Measurements from ENCODE around the gene TBC1D16. TPM values are rescaled to one million over a fixed set of nuclear protein-coding genes. Genes with fewer than 3 reads are reported as not detected.

TBC1D16 gene
- total RNA-seq, 1 experiment from 2014 or later, result 85.8 TPM

DNA sequence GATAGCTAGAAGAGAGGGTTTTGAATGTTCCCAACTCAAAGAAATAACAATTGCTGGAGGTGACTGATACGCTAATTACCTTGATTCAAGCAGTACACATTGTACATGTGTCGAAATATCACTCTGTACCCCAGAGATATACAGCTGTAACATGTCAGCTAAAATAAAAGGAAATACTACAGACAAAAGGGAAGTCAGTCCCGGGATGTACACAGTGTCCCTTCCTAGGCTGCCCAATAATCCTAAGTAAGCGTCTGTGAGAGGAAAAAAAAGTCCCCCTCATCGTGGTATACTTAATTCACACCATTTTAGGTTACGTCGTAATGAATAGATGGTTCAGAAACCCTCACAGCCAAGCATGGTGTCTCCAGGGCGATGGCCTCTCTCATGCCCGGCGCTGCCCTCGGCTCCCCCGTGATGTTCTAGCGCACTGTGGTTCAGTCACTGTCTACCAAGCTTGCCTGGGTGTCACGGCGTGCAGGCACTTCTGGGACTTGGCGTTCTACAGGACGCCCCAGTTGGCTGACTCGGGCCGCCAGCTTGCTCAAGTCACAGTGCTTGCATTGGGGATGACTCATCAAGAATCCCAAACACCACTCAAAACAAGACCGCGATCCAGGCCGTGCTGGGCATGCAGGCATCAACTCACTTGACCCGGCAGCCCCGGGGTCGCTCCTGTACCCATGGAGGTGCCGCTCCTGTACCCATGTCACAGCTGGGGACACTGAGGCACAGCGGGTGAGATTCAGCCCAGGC lies 28.3 kb upstream of the TBC1D16 start:
- WGBS (ENCODE audit: extremely low coverage, insufficient read length, low lambda C conversion rate), result no CpG with 5 or more reads among the region's 27 CpGs
- H3K4ac ChIP-seq (ENCODE audit: low read depth, low read length), result no peak overlapping the region
- no peaks in the 10 kb centered on the region for H3K79me2 ChIP-seq (ENCODE audit: insufficient read depth, low read length)
- no peaks in the 10 kb centered on the region for H3K9me3 ChIP-seq (ENCODE audit: control insufficient read depth, low read depth, low read length)
- no peaks in the 10 kb centered on the region; the same call in 1 of the 2 replicates for H3K4me1 ChIP-seq (ENCODE audit: insufficient read depth, low read length)
- no peak overlapping the region for H4K8ac ChIP-seq (replicated peaks; ENCODE audit: insufficient read length, low read depth, low read length)
- H4K5ac ChIP-seq (ENCODE audit: insufficient read length, low read depth, low read length), result no peak overlapping the region
- H3K56ac ChIP-seq (ENCODE audit: insufficient read length, low read depth, low read length), result no peak overlapping the region
- no peak overlapping the region for H3K23ac ChIP-seq (ENCODE audit: insufficient read length, low read depth, low read length)
- no peak overlapping the region for H2BK15ac ChIP-seq (ENCODE audit: low read depth, low read length)
- no peak for TF ChIP-seq CTCF (conservative IDR thresholded peaks at IDR 0.05)
- Mint-ChIP-seq H3K36me3 (ENCODE audit: insufficient read depth in 1 of 3, low read depth in 3 of 3) (peaks cover 0 to 5% (median 0%) of the 10 kb centered on the region in 3 experiments; a peak in 1 of 7 replicates), H3K4me1 (peaks cover 19 to 29% of the 10 kb centered on the region in 2 experiments), H3K9me3 (no peaks in the 10 kb centered on the region), H3K4me3 (no peak overlapping the region), H3K27me3 (ENCODE audit: low read depth) (no peaks in the 10 kb centered on the region), H3K27ac (peak overlapping the region in 2 of 3 experiments; percentile 32 to 44; a peak in 1 of 7 replicates)
- no peak overlapping the region for H2BK120ac ChIP-seq (ENCODE audit: low read depth, low read length, poor library complexity, severe bottlenecking)
- DNase-seq, result no peak
- no peak overlapping the region for H3K14ac ChIP-seq (ENCODE audit: insufficient read depth, low read length)
- H3K27ac ChIP-seq (ENCODE audit: insufficient read length, low read depth, low read length), result no peak overlapping the region
- no peak overlapping the region for H3T11ph ChIP-seq (ENCODE audit: low read length)
- H3K27me3 ChIP-seq (ENCODE audit: insufficient read depth, low read length), result no peaks in the 10 kb centered on the region
- H3K4me2 ChIP-seq (ENCODE audit: insufficient read depth, insufficient read length, low read length), result no peak overlapping the region
- no peaks in the 10 kb centered on the region for H3K79me1 ChIP-seq (ENCODE audit: insufficient read depth, low read depth, low read length, poor library complexity, severe bottlenecking)
- H2BK5ac ChIP-seq (ENCODE audit: insufficient read length, low read length), result no peak overlapping the region
- no peak overlapping the region for H2AFZ ChIP-seq (ENCODE audit: low read length)
- no peaks in the 10 kb centered on the region for H4K20me1 ChIP-seq (ENCODE audit: control insufficient read depth, insufficient read depth, insufficient read length)
- H2BK20ac ChIP-seq (ENCODE audit: low read depth, low read length, poor library complexity, severe bottlenecking), result no peak overlapping the region
- no peak overlapping the region for H2AK5ac ChIP-seq (ENCODE audit: insufficient read length, low read length)
- H2BK12ac ChIP-seq (ENCODE audit: insufficient read length, low read depth, low read length), result no peak overlapping the region
- H3K18ac ChIP-seq (ENCODE audit: insufficient read length, low read depth, low read length), result peak overlapping the region; percentile 41
- no peaks in the 10 kb centered on the region for H3K23me2 ChIP-seq (ENCODE audit: insufficient read length, low read depth, low read length, poor library complexity, severe bottlenecking)
- H4K91ac ChIP-seq (ENCODE audit: insufficient read length, low read depth, low read length), result no peak overlapping the region
- no peak overlapping the region for H3K9ac ChIP-seq (ENCODE audit: extremely low read depth, insufficient read length, low read length)
